GM12878 (cell line): Measurements from ENCODE around the gene PLCG2. TPM values are rescaled to one million over a fixed set of nuclear protein-coding genes. Genes with fewer than 3 reads are reported as not detected.
A peak's percentile ranks its signal among the peaks of the same experiment; 100 is the strongest.

Experiments
- ATAC-seq: fragments of 200-7000 bp; cut with Tn5 transposase; 3 replicates; pipeline ENCODE4 v1.9.1; 2020; ENCODE audit warnings: mild to moderate bottlenecking, moderate library complexity
- BruUV-seq: library from RNA; stranded (reverse); fragments of 400-500 nt; replicated peaks from 2 replicates; lab custom pipeline; 2021; lab: Mats Ljungman, UMichigan
- CTCF ChIA-PET: fragments of 300-600 bp; sonication (Branson Sonifier 250); formaldehyde crosslinking; extraction: SDS; loops from one replicate; lab custom pipeline; 2021; ENCODE audit warnings: inconsistent platforms; lab: Yijun Ruan, JAX
- POLR2A ChIA-PET: fragments of 350-600 bp; formaldehyde crosslinking; extraction: SDS; loops from one replicate; lab custom pipeline; 2021; ENCODE audit warnings: inconsistent platforms; lab: Charles Lee
- RAD21 ChIA-PET: fragments of 300-600 bp; sonication (Branson Sonifier 250); formaldehyde crosslinking; loops from one replicate; lab custom pipeline; 2023; ENCODE audit warnings: antibody characterized with exemption; ENCODE audit not compliant: unreplicated experiment; lab: Charles Lee
- SMC1A ChIA-PET: fragments of 300-600 bp; sonication (Branson Sonifier 250); formaldehyde crosslinking; loops from one replicate; lab custom pipeline; 2023; ENCODE audit not compliant: unreplicated experiment, uncharacterized antibody; lab: Charles Lee
- DNase-seq: peaks from one replicate; pipeline ENCODE4 v3.0.0-alpha.2; 2011; ENCODE audit warnings: low read depth, low spot score
- FAIRE-seq: peaks from 3 replicates; lab custom pipeline; 2011; peaks lifted over from hg19 to GRCh38; lab: Jason Lieb, UNC
- H2AFZ ChIP-seq: 2 replicates; pipeline ENCODE4 v1.6.0; 2011; ENCODE audit warnings: low read depth, low read length, control low read depth; ENCODE audit not compliant: control insufficient read depth
- H3K27ac ChIP-seq: 2 replicates; pipeline ENCODE4 v1.5.1; 2011; ENCODE audit warnings: control low read depth; ENCODE audit not compliant: control insufficient read depth, insufficient read depth
- H3K27me3 ChIP-seq, 2 experiments: replicated peaks in 1 of 2; 2 replicates each; pipeline versions ENCODE4 v1.6.0 to v1.6.1; 2011; ENCODE audit warnings: low read length in 1 of 2; ENCODE audit not compliant: control insufficient read depth in 2 of 2, insufficient read depth in 2 of 2
- H3K36me3 ChIP-seq, 2 experiments: 2 replicates each; pipeline ENCODE4 v1.5.1; 2011; ENCODE audit warnings: low read length in 1 of 2; ENCODE audit not compliant: control insufficient read depth in 2 of 2, insufficient read depth in 2 of 2
- H3K4me1 ChIP-seq: 2 replicates; pipeline ENCODE4 v1.6.1; 2011; ENCODE audit warnings: mild to moderate bottlenecking, low read length, moderate library complexity, mixed read lengths; ENCODE audit not compliant: control insufficient read depth, insufficient read depth
- H3K4me2 ChIP-seq: 2 replicates; pipeline ENCODE4 v1.6.0; 2011; ENCODE audit warnings: control low read depth; ENCODE audit not compliant: control insufficient read depth, insufficient read depth
- H3K4me3 ChIP-seq: fragments of 200-600 bp; sonication (generic); 2 replicates; pipeline ENCODE4 v1.5.1; 2016
- H3K79me2 ChIP-seq: 2 replicates; pipeline ENCODE4 v1.6.0; 2011; ENCODE audit warnings: low read length; ENCODE audit not compliant: control insufficient read depth, insufficient read depth
- H3K9ac ChIP-seq: 2 replicates; pipeline ENCODE4 v1.8.0; 2011; ENCODE audit warnings: low read length, control low read depth, mixed read lengths; ENCODE audit not compliant: control insufficient read depth, insufficient read depth
- H3K9me3 ChIP-seq: replicated peaks from 3 replicates; pipeline ENCODE4 v1.5.1; 2011; ENCODE audit warnings: mild to moderate bottlenecking, low read length; ENCODE audit not compliant: control insufficient read depth, insufficient read depth
- H4K20me1 ChIP-seq: 2 replicates; pipeline ENCODE4 v1.6.0; 2011; ENCODE audit not compliant: control insufficient read depth, insufficient read depth
- CEBPB ChIP-seq, 2 experiments: fragments of 150-350 bp in 1 of 2; IDR thresholded peaks; 2 replicates each; pipeline ENCODE4 v1.6.1; 2012 to 2014; ENCODE audit warnings: low read depth in 2 of 2, low read length in 2 of 2, borderline replicate concordance in 1 of 2, inconsistent platforms in 1 of 2
- EED ChIP-seq: sonication (generic); IDR thresholded peaks from 2 replicates; pipeline ENCODE4 v1.6.1; 2016; ENCODE audit warnings: antibody characterized with exemption, low read depth
- GATAD2B ChIP-seq: fragments of 450-650 bp; conservative IDR thresholded peaks from 2 replicates; pipeline ENCODE4 v1.6.1; 2017; ENCODE audit warnings: low read depth, mild to moderate bottlenecking, moderate library complexity
- MYB ChIP-seq: fragments of 150-350 bp; IDR thresholded peaks from 2 replicates; pipeline ENCODE4 v1.6.1; 2014; ENCODE audit warnings: mild to moderate bottlenecking, low read depth, low read length, borderline replicate concordance
- RUNX3 ChIP-seq: IDR thresholded peaks from 2 replicates; pipeline ENCODE4 v1.6.1; 2012; ENCODE audit warnings: low read length, inconsistent platforms
- WGBS: methylation state at CpG from one replicate; pipeline ENCODE4 v1.1.6; 2016; ENCODE audit warnings: low lambda C conversion rate; ENCODE audit not compliant: insufficient replicate concordance, insufficient coverage; ENCODE audit errors: missing lambda C conversion rate; 5-methylcytosine and 5-hydroxymethylcytosine counted together
- in situ Hi-C: fragments of 300-500 bp; cut with MboI; formaldehyde crosslinking; loops from 9 replicates; pipeline ENCODE4 v1.14.3; 2018; ENCODE audit warnings: mixed read lengths
- intact Hi-C: fragments of 100-400 bp; cut with micrococcal nuclease; formaldehyde crosslinking; loops from one replicate; pipeline ENCODE4 v1.14.2; 2022; ENCODE audit not compliant: unreplicated experiment
- polyA plus RNA-seq, 11 experiments: library from polyadenylated mRNA; depleted of rRNA in 4 of 11; unstranded in 6 of 11; stranded (reverse) in 5 of 11; fragments of >200 nt; fragmentation: Nextera tagmentation in 4 of 11; fragmentation: Illumina TruSeq in 1 of 11; extraction: Ambion mirVana in 4 of 11; extraction: Trizol in 1 of 11; gene quantifications; 1 replicate in 1 of 11; 2 replicates in 10 of 11; pipeline versions ENCODE4 v1.2.1 to v1.2.3, GENCODE V29; 2011 to 2016; ENCODE audit warnings: inconsistent platforms in 2 of 11, missing spikeins in 2 of 11, low read depth in 1 of 11
- total RNA-seq, 4 experiments: library from RNA; depleted of rRNA in 3 of 4; stranded (reverse); fragments of >200 nt in 3 of 4; fragmentation: Illumina TruSeq in 1 of 4; extraction: Trizol in 1 of 4; gene quantifications; 2 replicates each; pipeline versions ENCODE4 v1.2.1 to v1.2.3, GENCODE V29; 2013 to 2021
- TF ChIP-seq, protein P1 (sequence below): fragments of 450-650 bp; IDR thresholded peaks from 2 replicates; pipeline ENCODE4 v1.6.1; 2017; ENCODE audit warnings: mild to moderate bottlenecking, moderate library complexity

The PLCG2 gene
- total and polyA plus RNA-seq, 10 of the 15 experiments (the other 5 are each of a cell fraction or from before 2014, with no cell fraction given): 47.6 to 256 (median 149) TPM

DNA sequence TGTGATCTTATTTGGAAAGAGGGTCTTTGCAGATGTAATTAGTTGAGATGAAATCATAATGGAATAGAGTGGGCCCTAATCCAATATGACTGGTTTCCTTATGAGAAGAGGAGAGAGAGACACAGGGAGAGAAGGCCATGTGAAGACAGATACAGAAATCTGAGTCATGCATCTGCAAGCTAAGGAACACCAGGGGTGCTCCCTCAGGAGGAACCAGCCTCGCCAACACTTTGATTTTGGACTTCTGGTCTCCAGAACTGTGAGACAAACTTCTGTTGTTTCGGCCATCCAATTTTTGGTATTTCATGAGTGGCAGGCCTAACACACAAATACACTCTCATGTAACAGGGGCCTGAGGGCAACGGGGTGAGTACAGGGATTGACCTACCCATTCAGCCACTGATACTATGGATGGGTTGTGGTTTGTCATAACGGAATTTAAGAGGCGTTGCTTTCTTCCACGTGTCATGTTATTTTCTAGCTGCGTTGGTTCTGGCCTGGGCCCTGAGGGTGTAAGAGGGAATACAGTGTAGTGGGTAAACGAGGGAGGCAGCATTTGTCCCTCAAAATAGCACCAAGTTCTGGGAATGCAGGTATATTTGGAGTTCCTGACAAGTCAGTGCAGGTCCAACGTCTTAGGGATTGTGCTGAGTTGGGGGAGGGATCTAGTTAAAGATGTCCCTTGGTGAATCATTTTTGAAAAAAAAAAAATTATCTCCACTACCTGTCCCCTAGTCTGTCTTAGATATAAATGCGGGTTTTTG, 17.7 kb downstream of the PLCG2 start:
- under 1% methylated on average over 10 of the region's 10 CpGs for WGBS
- Histone ChIP-seq H3K4me2 (peak overlapping the region; percentile 88), H2AFZ (no peak overlapping the region), H3K27me3 (no peaks in the 10 kb centered on the region), H3K27ac (peak overlapping the region; percentile 98), H3K4me3 (peak overlapping the region; percentile 35; the same call in 1 of the 2 replicates), H3K36me3 (peaks cover 25 to 26% of the 10 kb centered on the region in 2 experiments), H4K20me1 (no peaks in the 10 kb centered on the region; the same call in 1 of the 2 replicates), H3K79me2 (peaks cover 84% of the 10 kb centered on the region), H3K4me1 (peaks cover 57% of the 10 kb centered on the region), H3K9ac (peak overlapping the region; percentile 80), H3K9me3 (no peaks in the 10 kb centered on the region)
- FAIRE-seq (no peak), DNase-seq (no peak), ATAC-seq (peak; percentile 0; the same call in 2 of the 3 replicates)
- CTCF ChIA-PET: interaction anchor here (1.1 to 2.2 kb wide), 5 partner anchors 11 to 56 kb away, joined by 3 to 16 read pairs (median 4); no protein-coding TSS in a partner anchor
- in situ Hi-C loops (no loop called here), intact Hi-C loops (loop anchor here (5.0 kb wide), 1 partner anchor 76 kb away; no protein-coding TSS in a partner anchor)
- TF ChIP-seq EED (0 out of 2 replicates have a peak, but pooled peaks have one; percentile 24), MYB (no peak), CEBPB (IDR thresholded peaks at IDR 0.05; ENCODE audit: borderline replicate concordance in 1 of 2, low read depth in 2 of 2, low read length in 2 of 2) (no peak), GATAD2B (0 out of 2 replicates have a peak, but pooled peaks have one; percentile 18), RUNX3 (peak; percentile 73)
- TF ChIP-seq, protein P1, sequence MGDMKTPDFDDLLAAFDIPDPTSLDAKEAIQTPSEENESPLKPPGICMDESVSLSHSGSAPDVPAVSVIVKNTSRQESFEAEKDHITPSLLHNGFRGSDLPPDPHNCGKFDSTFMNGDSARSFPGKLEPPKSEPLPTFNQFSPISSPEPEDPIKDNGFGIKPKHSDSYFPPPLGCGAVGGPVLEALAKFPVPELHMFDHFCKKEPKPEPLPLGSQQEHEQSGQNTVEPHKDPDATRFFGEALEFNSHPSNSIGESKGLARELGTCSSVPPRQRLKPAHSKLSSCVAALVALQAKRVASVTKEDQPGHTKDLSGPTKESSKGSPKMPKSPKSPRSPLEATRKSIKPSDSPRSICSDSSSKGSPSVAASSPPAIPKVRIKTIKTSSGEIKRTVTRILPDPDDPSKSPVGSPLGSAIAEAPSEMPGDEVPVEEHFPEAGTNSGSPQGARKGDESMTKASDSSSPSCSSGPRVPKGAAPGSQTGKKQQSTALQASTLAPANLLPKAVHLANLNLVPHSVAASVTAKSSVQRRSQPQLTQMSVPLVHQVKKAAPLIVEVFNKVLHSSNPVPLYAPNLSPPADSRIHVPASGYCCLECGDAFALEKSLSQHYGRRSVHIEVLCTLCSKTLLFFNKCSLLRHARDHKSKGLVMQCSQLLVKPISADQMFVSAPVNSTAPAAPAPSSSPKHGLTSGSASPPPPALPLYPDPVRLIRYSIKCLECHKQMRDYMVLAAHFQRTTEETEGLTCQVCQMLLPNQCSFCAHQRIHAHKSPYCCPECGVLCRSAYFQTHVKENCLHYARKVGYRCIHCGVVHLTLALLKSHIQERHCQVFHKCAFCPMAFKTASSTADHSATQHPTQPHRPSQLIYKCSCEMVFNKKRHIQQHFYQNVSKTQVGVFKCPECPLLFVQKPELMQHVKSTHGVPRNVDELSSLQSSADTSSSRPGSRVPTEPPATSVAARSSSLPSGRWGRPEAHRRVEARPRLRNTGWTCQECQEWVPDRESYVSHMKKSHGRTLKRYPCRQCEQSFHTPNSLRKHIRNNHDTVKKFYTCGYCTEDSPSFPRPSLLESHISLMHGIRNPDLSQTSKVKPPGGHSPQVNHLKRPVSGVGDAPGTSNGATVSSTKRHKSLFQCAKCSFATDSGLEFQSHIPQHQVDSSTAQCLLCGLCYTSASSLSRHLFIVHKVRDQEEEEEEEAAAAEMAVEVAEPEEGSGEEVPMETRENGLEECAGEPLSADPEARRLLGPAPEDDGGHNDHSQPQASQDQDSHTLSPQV: no peak
- RAD21 ChIA-PET: interaction anchor here (1.0 to 6.3 kb wide), 7 partner anchors 9 to 77 kb away, joined by 4 to 74 read pairs (median 14); partner anchors contain the start of gene PLCG2
- POLR2A ChIA-PET: interaction anchor here (0.9 to 2.6 kb wide), 11 partner anchors 10 to 55 kb away, joined by 3 to 26 read pairs (median 4); no protein-coding TSS in a partner anchor
- SMC1A ChIA-PET: interaction anchor here (0.6 to 8.3 kb wide), 13 partner anchors 10 to 77 kb away, joined by 3 to 86 read pairs (median 8); no protein-coding TSS in a partner anchor
- BruUV-seq: no TSS peak
